DND-41 (cell line): ENCODE results near the gene BCR.

ENCODE experiments used
- ATAC-seq: fragments of 200-7000 bp; cut with Tn5 transposase; 3 replicates; pipeline ENCODE4 v1.9.1; 2021; ENCODE audit warnings: low read depth; ENCODE audit not compliant: insufficient read depth
- DNase-seq: peaks from one replicate; pipeline ENCODE4 v3.0.0-alpha.2; 2020
- H2AFZ ChIP-seq: 2 replicates; pipeline ENCODE4 v1.6.0; 2012; ENCODE audit warnings: low read depth, low read length
- H3K27ac ChIP-seq: 2 replicates; pipeline ENCODE4 v1.5.1; 2012; ENCODE audit warnings: low read length, inconsistent platforms
- H3K27me3 ChIP-seq: fragments of 200-600 bp; sonication (generic); 2 replicates; pipeline ENCODE4 v1.6.0; 2012; ENCODE audit warnings: low read length, mild to moderate bottlenecking, inconsistent platforms; ENCODE audit not compliant: insufficient read depth, poor library complexity
- H3K36me3 ChIP-seq: 2 replicates; pipeline ENCODE4 v1.5.1; 2012; ENCODE audit warnings: low read length, inconsistent platforms; ENCODE audit not compliant: insufficient read depth
- H3K4me1 ChIP-seq: 2 replicates; pipeline ENCODE4 v1.5.1; 2012; ENCODE audit warnings: mild to moderate bottlenecking, low read length; ENCODE audit not compliant: insufficient read depth
- H3K4me2 ChIP-seq: 2 replicates; pipeline ENCODE4 v1.6.0; 2012; ENCODE audit warnings: mild to moderate bottlenecking, moderate library complexity, low read length, inconsistent platforms; ENCODE audit not compliant: insufficient read depth
- H3K4me3 ChIP-seq, 2 experiments: fragments of 200-600 bp in 1 of 2; shearing (Covaris generic) in 1 of 2; 2 replicates each; pipeline ENCODE4 v1.5.1; 2012 to 2016; ENCODE audit warnings: inconsistent platforms in 2 of 2, low read length in 2 of 2, mild to moderate bottlenecking in 2 of 2, low read depth in 1 of 2, moderate library complexity in 1 of 2
- H3K79me2 ChIP-seq: 2 replicates; pipeline ENCODE4 v1.6.0; 2012; ENCODE audit warnings: low read length, inconsistent platforms; ENCODE audit not compliant: insufficient read depth
- H3K9ac ChIP-seq: 2 replicates; pipeline ENCODE4 v1.6.0; 2012; ENCODE audit warnings: low read depth, mild to moderate bottlenecking, inconsistent platforms, low read length, moderate library complexity
- H3K9me3 ChIP-seq: 2 replicates; pipeline ENCODE4 v1.5.1; 2012; ENCODE audit warnings: low read length, moderate library complexity, mild to moderate bottlenecking, inconsistent platforms; ENCODE audit not compliant: insufficient read depth, severe bottlenecking
- H4K20me1 ChIP-seq: 2 replicates; pipeline ENCODE4 v1.6.0; 2012; ENCODE audit warnings: low read length; ENCODE audit not compliant: insufficient read depth
- EZH2 ChIP-seq: IDR thresholded peaks from 3 replicates; pipeline ENCODE4 v1.6.1; 2012; ENCODE audit warnings: borderline replicate concordance, low read depth, mild to moderate bottlenecking, moderate library complexity, low read length, inconsistent platforms; ENCODE audit not compliant: severe bottlenecking
- TF ChIP-seq, protein P1 (sequence below): IDR thresholded peaks from 2 replicates; pipeline ENCODE4 v1.5.1; 2012; ENCODE audit warnings: borderline replicate concordance, low read length, moderate library complexity, mild to moderate bottlenecking; ENCODE audit not compliant: poor library complexity, severe bottlenecking; ENCODE audit errors: extremely low read depth

Gene BCR

GRCh38 chr22:23147617-23148387, 32.5 kb upstream of the BCR start:
- Histone ChIP-seq H3K27me3 (peaks cover 2% of the 10 kb centered on the region), H3K4me3 (no peak overlapping the region), H3K27ac (no peak overlapping the region), H3K9me3 (no peaks in the 10 kb centered on the region), H2AFZ (no peak overlapping the region), H3K36me3 (no peaks in the 10 kb centered on the region), H3K4me1 (peaks cover 2% of the 10 kb centered on the region), H3K4me2 (no peak overlapping the region), H4K20me1 (no peaks in the 10 kb centered on the region), H3K9ac (no peak overlapping the region), H3K79me2 (no peaks in the 10 kb centered on the region)
- TF ChIP-seq EZH2: no peak
- TF ChIP-seq, protein P1, sequence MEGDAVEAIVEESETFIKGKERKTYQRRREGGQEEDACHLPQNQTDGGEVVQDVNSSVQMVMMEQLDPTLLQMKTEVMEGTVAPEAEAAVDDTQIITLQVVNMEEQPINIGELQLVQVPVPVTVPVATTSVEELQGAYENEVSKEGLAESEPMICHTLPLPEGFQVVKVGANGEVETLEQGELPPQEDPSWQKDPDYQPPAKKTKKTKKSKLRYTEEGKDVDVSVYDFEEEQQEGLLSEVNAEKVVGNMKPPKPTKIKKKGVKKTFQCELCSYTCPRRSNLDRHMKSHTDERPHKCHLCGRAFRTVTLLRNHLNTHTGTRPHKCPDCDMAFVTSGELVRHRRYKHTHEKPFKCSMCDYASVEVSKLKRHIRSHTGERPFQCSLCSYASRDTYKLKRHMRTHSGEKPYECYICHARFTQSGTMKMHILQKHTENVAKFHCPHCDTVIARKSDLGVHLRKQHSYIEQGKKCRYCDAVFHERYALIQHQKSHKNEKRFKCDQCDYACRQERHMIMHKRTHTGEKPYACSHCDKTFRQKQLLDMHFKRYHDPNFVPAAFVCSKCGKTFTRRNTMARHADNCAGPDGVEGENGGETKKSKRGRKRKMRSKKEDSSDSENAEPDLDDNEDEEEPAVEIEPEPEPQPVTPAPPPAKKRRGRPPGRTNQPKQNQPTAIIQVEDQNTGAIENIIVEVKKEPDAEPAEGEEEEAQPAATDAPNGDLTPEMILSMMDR: no peak
- ATAC-seq (no peak), DNase-seq (no peak)

DNA sequence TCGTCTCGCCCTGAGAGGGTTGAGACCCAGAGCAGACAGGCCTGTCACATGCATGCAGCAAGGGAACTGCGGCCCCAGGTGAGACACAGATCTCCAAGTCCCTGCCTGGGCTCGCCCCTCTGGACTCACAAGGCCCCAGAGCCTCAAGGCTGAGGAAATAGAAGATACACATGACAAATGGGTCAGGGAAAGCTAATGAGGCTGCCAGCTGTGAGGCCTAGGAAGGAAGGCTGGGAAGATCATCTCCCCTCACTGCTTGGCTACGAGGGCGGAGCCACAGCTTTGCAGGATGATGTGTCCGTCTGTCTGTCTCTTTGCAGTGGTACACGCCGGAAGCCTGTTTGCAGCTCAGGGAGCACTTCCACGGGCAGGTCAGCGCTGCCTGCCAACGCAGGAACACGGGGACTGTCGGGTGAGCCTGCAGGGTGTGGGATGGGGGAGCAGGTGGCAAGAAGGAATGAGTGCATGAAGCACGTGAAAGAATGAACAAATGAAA, 30.5 kb upstream of the BCR start:
- no peaks in the 10 kb centered on the region for H3K79me2 ChIP-seq
- H3K27ac ChIP-seq: no peak overlapping the region
- H3K36me3 ChIP-seq: no peaks in the 10 kb centered on the region
- no peaks in the 10 kb centered on the region for H3K9me3 ChIP-seq
- H3K9ac ChIP-seq: no peak overlapping the region
- no peak for DNase-seq
- ATAC-seq: no peak
- no peaks in the 10 kb centered on the region for H3K4me1 ChIP-seq
- H4K20me1 ChIP-seq: no peaks in the 10 kb centered on the region
- peaks cover 2% of the 10 kb centered on the region for H3K27me3 ChIP-seq
- H3K4me3 ChIP-seq: no peak overlapping the region
- H3K4me2 ChIP-seq: no peak overlapping the region
- no peak for TF ChIP-seq EZH2
- TF ChIP-seq, protein P1: no peak
- H2AFZ ChIP-seq: no peak overlapping the region

GRCh38 chr22:23150762-23151161, 29.5 kb upstream of the BCR start:
- no peaks in the 10 kb centered on the region for H4K20me1 ChIP-seq
- no peaks in the 10 kb centered on the region for H3K4me1 ChIP-seq
- no peaks in the 10 kb centered on the region for H3K79me2 ChIP-seq
- peaks cover 2% of the 10 kb centered on the region for H3K27me3 ChIP-seq
- ATAC-seq: no peak
- no peak overlapping the region for H3K4me3 ChIP-seq
- H3K4me2 ChIP-seq: no peak overlapping the region
- no peak for DNase-seq
- no peak overlapping the region for H2AFZ ChIP-seq
- no peak overlapping the region for H3K9ac ChIP-seq
- H3K9me3 ChIP-seq: no peaks in the 10 kb centered on the region
- no peaks in the 10 kb centered on the region for H3K36me3 ChIP-seq
- no peak for TF ChIP-seq EZH2
- TF ChIP-seq, protein P1: no peak
- H3K27ac ChIP-seq: no peak overlapping the region

GRCh38 chr22:23151827-23152226, 28.5 kb upstream of the BCR start:
- Histone ChIP-seq H4K20me1 (no peaks in the 10 kb centered on the region), H3K4me1 (no peaks in the 10 kb centered on the region), H3K27ac (no peak overlapping the region), H3K9me3 (no peaks in the 10 kb centered on the region), H3K4me3 (no peak overlapping the region), H2AFZ (no peak overlapping the region), H3K36me3 (no peaks in the 10 kb centered on the region), H3K9ac (no peak overlapping the region), H3K79me2 (no peaks in the 10 kb centered on the region), H3K4me2 (no peak overlapping the region), H3K27me3 (peaks cover 2% of the 10 kb centered on the region)
- DNase-seq (no peak), ATAC-seq (no peak)
- no peak for TF ChIP-seq EZH2
- TF ChIP-seq, protein P1: no peak
